ENCODE data around the gene ST6GAL1.

Gene ST6GAL1

GRCh38 chr3:186986406-186986805, 56.1 kb downstream of the ST6GAL1 start:
- DNase-seq (ENCODE audit: low read depth), result no peak
- TF ChIP-seq CTCF (IDR thresholded peaks at IDR 0.05; ENCODE audit: low read depth, low read length), result no peak
- TF ChIP-seq MAX (IDR thresholded peaks at IDR 0.05; ENCODE audit: low read depth, low read length), result no peak
- TF ChIP-seq MYC (IDR thresholded peaks at IDR 0.05; ENCODE audit: low read depth, low read length), result no peak
- H3K4me3 ChIP-seq (ENCODE audit: low read depth, low read length), result no peak overlapping the region

- H3K4me3 ChIP-seq (ENCODE audit: low read depth, low read length), result no peak overlapping the region
- TF ChIP-seq MAX (IDR thresholded peaks at IDR 0.05; ENCODE audit: low read depth, low read length), result no peak
- TF ChIP-seq CTCF (IDR thresholded peaks at IDR 0.05; ENCODE audit: low read depth, low read length), result no peak
- TF ChIP-seq POLR2A (IDR thresholded peaks at IDR 0.05; ENCODE audit: extremely low read depth, insufficient read length), result no peak
- no peak for TF ChIP-seq MYC (IDR thresholded peaks at IDR 0.05; ENCODE audit: low read depth, low read length)
Observed at GRCh38 chr3:186986816-186987215, 56.5 kb downstream of the ST6GAL1 start.

GRCh38 chr3:186988806-186989205, 58.5 kb downstream of the ST6GAL1 start:
- TF ChIP-seq CTCF (IDR thresholded peaks at IDR 0.05; ENCODE audit: low read depth, low read length) (no peak), MYC (IDR thresholded peaks at IDR 0.05; ENCODE audit: low read depth, low read length) (no peak), POLR2A (IDR thresholded peaks at IDR 0.05; ENCODE audit: extremely low read depth, insufficient read length) (no peak), MAX (IDR thresholded peaks at IDR 0.05; ENCODE audit: low read depth, low read length) (no peak)
- no peak overlapping the region for H3K4me3 ChIP-seq (ENCODE audit: low read depth, low read length)
- DNase-seq (ENCODE audit: low read depth), result no peak

More at GRCh38 chr3:186986816-186987215, 56.5 kb downstream of the ST6GAL1 start:
- DNase-seq (ENCODE audit: low read depth), result no peak

- DNase-seq (ENCODE audit: low read depth), result no peak
- no peak overlapping the region for H3K4me3 ChIP-seq (ENCODE audit: low read depth, low read length)
- TF ChIP-seq MYC (IDR thresholded peaks at IDR 0.05; ENCODE audit: low read depth, low read length) (no peak), POLR2A (IDR thresholded peaks at IDR 0.05; ENCODE audit: extremely low read depth, insufficient read length) (no peak), MAX (IDR thresholded peaks at IDR 0.05; ENCODE audit: low read depth, low read length) (no peak), CTCF (IDR thresholded peaks at IDR 0.05; ENCODE audit: low read depth, low read length) (no peak)
Observed at GRCh38 chr3:186989429-186989828, 59.1 kb downstream of the ST6GAL1 start.

GRCh38 chr3:186990277-186990676, 60.0 kb downstream of the ST6GAL1 start:
- TF ChIP-seq MYC (IDR thresholded peaks at IDR 0.05; ENCODE audit: low read depth, low read length), result no peak
- no peak for DNase-seq (ENCODE audit: low read depth)
- no peak overlapping the region for H3K4me3 ChIP-seq (ENCODE audit: low read depth, low read length)

GRCh38 chr3:186990878-186991308, 60.6 kb downstream of the ST6GAL1 start:
- no peak overlapping the region for H3K4me3 ChIP-seq (ENCODE audit: low read depth, low read length)
- TF ChIP-seq MAX (IDR thresholded peaks at IDR 0.05; ENCODE audit: low read depth, low read length), result no peak
- no peak for TF ChIP-seq CTCF (IDR thresholded peaks at IDR 0.05; ENCODE audit: low read depth, low read length)
- TF ChIP-seq MYC (IDR thresholded peaks at IDR 0.05; ENCODE audit: low read depth, low read length), result no peak
- TF ChIP-seq POLR2A (IDR thresholded peaks at IDR 0.05; ENCODE audit: extremely low read depth, insufficient read length), result no peak
- DNase-seq (ENCODE audit: low read depth), result no peak

Data from NB4 (cell line).